ENCODE measurements around the gene SS18L1. TPM values are rescaled to one million over a fixed set of nuclear protein-coding genes. Genes with fewer than 3 reads are reported as not detected.

The SS18L1 gene
- total RNA-seq, 6 donors from 2014 or later: 12.2 to 70.8 (median 19.7) TPM

GRCh38 chr20:62163986-62164762, 20.6 kb downstream of the SS18L1 start:
- TF ChIP-seq CTCF (IDR thresholded peaks at IDR 0.05) (no peak), POLR2AphosphoS5 (IDR thresholded peaks at IDR 0.05) (no peak), POLR2A (IDR thresholded peaks at IDR 0.05) (no peak), EP300 (IDR thresholded peaks at IDR 0.05) (no peak)
- Histone ChIP-seq H3K9me3 (no peaks in the 10 kb centered on the region), H3K4me1 (no peaks in the 10 kb centered on the region), H3K36me3 (peaks cover 0 to 87% (median 70%) of the 10 kb centered on the region in 4 donors), H3K4me3 (no peak overlapping the region), H3K27me3 (no peaks in the 10 kb centered on the region), H3K27ac (no peak overlapping the region)
- DNase-seq (peak in 1 of 2 donors; percentile 76), ATAC-seq (ENCODE audit: low FRiP score in 2 of 2) (no peak)
- 95% methylated on average over 26 to 27 of the region's 29 CpGs for WGBS, 2 donors

GRCh38 chr20:62164879-62165761, 21.6 kb downstream of the SS18L1 start:
- H3K27me3 ChIP-seq: no peaks in the 10 kb centered on the region
- no peaks in the 10 kb centered on the region for H3K9me3 ChIP-seq
- H3K36me3 ChIP-seq: peaks cover 0 to 87% (median 72%) of the 10 kb centered on the region in 4 donors
- WGBS, 2 donors: 96 to 97% methylated on average over 39 to 40 of the region's 41 CpGs
- DNase-seq: peak in 1 of 2 donors; percentile 60
- peak in 1 of 2 donors; percentile 44 for ATAC-seq (ENCODE audit: low FRiP score in 2 of 2)
- H3K4me3 ChIP-seq: no peak overlapping the region
- H3K27ac ChIP-seq: no peak overlapping the region
- no peaks in the 10 kb centered on the region for H3K4me1 ChIP-seq
- no peak for TF ChIP-seq EP300 (IDR thresholded peaks at IDR 0.05)
- TF ChIP-seq POLR2AphosphoS5 (IDR thresholded peaks at IDR 0.05): no peak
- TF ChIP-seq POLR2A (IDR thresholded peaks at IDR 0.05): no peak
- no peak for TF ChIP-seq CTCF (IDR thresholded peaks at IDR 0.05)

GRCh38 chr20:62165762-62166399, 22.3 kb downstream of the SS18L1 start:
- Histone ChIP-seq H3K4me3 (no peak overlapping the region), H3K27ac (no peak overlapping the region), H3K27me3 (no peaks in the 10 kb centered on the region), H3K9me3 (no peaks in the 10 kb centered on the region), H3K4me1 (no peaks in the 10 kb centered on the region), H3K36me3 (peaks cover 0 to 83% (median 68%) of the 10 kb centered on the region in 4 donors)
- no peak for TF ChIP-seq POLR2AphosphoS5 (IDR thresholded peaks at IDR 0.05)
- TF ChIP-seq CTCF (IDR thresholded peaks at IDR 0.05): no peak
- no peak for TF ChIP-seq POLR2A (IDR thresholded peaks at IDR 0.05)
- no peak for TF ChIP-seq EP300 (IDR thresholded peaks at IDR 0.05)
- DNase-seq (peak in 1 of 2 donors; percentile 72), ATAC-seq (ENCODE audit: low FRiP score in 2 of 2) (no peak)
- 80 to 91% methylated on average over 14 to 25 of the region's 25 CpGs for WGBS, 2 donors

GRCh38 chr20:62167474-62167873, 23.9 kb downstream of the SS18L1 start:
- Histone ChIP-seq H3K36me3 (peaks cover 0 to 71% (median 55%) of the 10 kb centered on the region in 4 donors), H3K27me3 (no peaks in the 10 kb centered on the region), H3K27ac (no peak overlapping the region), H3K9me3 (no peaks in the 10 kb centered on the region), H3K4me1 (no peaks in the 10 kb centered on the region), H3K4me3 (no peak overlapping the region)
- no peak for ATAC-seq (ENCODE audit: low FRiP score in 2 of 2)
- no peak for DNase-seq
- 68 to 85% methylated on average over 6 of the region's 6 CpGs for WGBS, 2 donors
- TF ChIP-seq EP300 (IDR thresholded peaks at IDR 0.05) (no peak), POLR2A (IDR thresholded peaks at IDR 0.05) (no peak), POLR2AphosphoS5 (IDR thresholded peaks at IDR 0.05) (no peak), CTCF (IDR thresholded peaks at IDR 0.05) (no peak)

Measured in upper lobe of left lung (tissue), 6 donors.